ENCODE results near the gene TBX2. TPM values are rescaled to one million over a fixed set of nuclear protein-coding genes. Genes with fewer than 3 reads are reported as not detected.

The TBX2 gene
- total and polyA plus RNA-seq, 2 of the 13 experiments (the other 11 are each of a cell fraction or from before 2014, with no cell fraction given), result 2.8 to 15.3 TPM

DNA sequence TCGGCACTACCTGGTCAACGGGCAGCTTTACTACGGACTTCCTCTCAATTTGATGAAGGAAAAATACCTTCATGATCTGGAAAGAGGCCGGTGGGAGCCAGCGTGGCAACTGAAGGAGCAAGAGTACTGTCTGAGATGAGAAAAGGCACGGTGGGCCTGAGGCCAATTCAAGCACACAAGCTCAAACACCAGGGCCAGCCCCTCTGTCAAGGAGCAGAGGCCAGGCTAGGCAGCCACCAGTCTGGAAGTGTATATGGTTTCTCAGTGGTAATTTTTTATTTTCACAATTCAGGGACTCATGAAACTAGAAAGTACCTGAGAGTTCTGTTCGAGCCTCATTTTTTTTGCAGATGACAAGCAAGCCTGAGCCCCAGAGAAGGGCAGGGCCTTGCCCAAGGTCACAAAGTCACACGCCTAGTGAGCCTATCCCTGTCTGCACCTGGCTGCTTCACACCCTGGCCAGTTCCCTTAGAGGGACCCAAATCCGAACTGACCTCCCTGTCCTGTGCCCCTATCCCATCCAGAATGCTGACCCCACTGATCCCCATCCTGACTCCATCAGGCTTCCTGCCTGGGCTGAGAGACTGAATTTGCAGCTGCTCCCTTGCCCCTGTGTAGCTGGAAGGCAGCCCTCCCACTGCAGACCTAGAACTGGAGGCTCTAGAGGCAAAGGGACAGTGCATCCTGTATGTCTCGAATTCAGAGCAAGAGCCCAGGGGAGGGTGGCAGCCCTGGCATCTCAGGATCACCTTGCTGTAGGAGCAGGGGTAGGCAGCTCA, 4.8 kb upstream of the TBX2 start (continued):
- no peak for TF ChIP-seq ZNF703 (CRISPR knock-in tag; IDR thresholded peaks at IDR 0.05; ENCODE audit: borderline replicate concordance)
- TF ChIP-seq ZNF138 (CRISPR knock-in tag; IDR thresholded peaks at IDR 0.05; ENCODE audit: low read depth), result no peak
- TF ChIP-seq ZSCAN20 (CRISPR knock-in tag; IDR thresholded peaks at IDR 0.05; ENCODE audit: borderline replicate concordance), result no peak
- peak; percentile 39; the same call in 1 of the 2 replicates for TF ChIP-seq PITX1 (CRISPR knock-in tag; IDR thresholded peaks at IDR 0.05)
- no peak for TF ChIP-seq MTA1 (CRISPR knock-in tag; IDR thresholded peaks at IDR 0.05; ENCODE audit: borderline replicate concordance)
- no peak for TF ChIP-seq CCDC6 (CRISPR knock-in tag; IDR thresholded peaks at IDR 0.05)
- no peak for TF ChIP-seq CENPX (CRISPR knock-in tag; IDR thresholded peaks at IDR 0.05)
- no peak for TF ChIP-seq MAZ (IDR thresholded peaks at IDR 0.05; ENCODE audit: borderline replicate concordance, low read depth, low read length)
- no peak for TF ChIP-seq MAZ (CRISPR knock-in tag; IDR thresholded peaks at IDR 0.05; ENCODE audit: low read depth)
- TF ChIP-seq, protein P1, sequence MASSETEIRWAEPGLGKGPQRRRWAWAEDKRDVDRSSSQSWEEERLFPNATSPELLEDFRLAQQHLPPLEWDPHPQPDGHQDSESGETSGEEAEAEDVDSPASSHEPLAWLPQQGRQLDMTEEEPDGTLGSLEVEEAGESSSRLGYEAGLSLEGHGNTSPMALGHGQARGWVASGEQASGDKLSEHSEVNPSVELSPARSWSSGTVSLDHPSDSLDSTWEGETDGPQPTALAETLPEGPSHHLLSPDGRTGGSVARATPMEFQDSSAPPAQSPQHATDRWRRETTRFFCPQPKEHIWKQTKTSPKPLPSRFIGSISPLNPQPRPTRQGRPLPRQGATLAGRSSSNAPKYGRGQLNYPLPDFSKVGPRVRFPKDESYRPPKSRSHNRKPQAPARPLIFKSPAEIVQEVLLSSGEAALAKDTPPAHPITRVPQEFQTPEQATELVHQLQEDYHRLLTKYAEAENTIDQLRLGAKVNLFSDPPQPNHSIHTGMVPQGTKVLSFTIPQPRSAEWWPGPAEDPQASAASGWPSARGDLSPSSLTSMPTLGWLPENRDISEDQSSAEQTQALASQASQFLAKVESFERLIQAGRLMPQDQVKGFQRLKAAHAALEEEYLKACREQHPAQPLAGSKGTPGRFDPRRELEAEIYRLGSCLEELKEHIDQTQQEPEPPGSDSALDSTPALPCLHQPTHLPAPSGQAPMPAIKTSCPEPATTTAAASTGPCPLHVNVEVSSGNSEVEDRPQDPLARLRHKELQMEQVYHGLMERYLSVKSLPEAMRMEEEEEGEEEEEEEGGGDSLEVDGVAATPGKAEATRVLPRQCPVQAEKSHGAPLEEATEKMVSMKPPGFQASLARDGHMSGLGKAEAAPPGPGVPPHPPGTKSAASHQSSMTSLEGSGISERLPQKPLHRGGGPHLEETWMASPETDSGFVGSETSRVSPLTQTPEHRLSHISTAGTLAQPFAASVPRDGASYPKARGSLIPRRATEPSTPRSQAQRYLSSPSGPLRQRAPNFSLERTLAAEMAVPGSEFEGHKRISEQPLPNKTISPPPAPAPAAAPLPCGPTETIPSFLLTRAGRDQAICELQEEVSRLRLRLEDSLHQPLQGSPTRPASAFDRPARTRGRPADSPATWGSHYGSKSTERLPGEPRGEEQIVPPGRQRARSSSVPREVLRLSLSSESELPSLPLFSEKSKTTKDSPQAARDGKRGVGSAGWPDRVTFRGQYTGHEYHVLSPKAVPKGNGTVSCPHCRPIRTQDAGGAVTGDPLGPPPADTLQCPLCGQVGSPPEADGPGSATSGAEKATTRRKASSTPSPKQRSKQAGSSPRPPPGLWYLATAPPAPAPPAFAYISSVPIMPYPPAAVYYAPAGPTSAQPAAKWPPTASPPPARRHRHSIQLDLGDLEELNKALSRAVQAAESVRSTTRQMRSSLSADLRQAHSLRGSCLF (CRISPR knock-in tag; IDR thresholded peaks at IDR 0.05; ENCODE audit: borderline replicate concordance), result no peak
- TF ChIP-seq HOXA3 (CRISPR knock-in tag; IDR thresholded peaks at IDR 0.05), result no peak
- TF ChIP-seq JUNB (CRISPR knock-in tag; IDR thresholded peaks at IDR 0.05; ENCODE audit: borderline replicate concordance), result no peak
- TF ChIP-seq ZNF724P (CRISPR knock-in tag; IDR thresholded peaks at IDR 0.05; ENCODE audit: borderline replicate concordance), result no peak
- TF ChIP-seq ZNF674 (CRISPR knock-in tag; IDR thresholded peaks at IDR 0.05; ENCODE audit: low read depth), result no peak
- TF ChIP-seq ZFP36L1 (CRISPR knock-in tag; IDR thresholded peaks at IDR 0.05), result no peak
- TF ChIP-seq, protein P2, sequence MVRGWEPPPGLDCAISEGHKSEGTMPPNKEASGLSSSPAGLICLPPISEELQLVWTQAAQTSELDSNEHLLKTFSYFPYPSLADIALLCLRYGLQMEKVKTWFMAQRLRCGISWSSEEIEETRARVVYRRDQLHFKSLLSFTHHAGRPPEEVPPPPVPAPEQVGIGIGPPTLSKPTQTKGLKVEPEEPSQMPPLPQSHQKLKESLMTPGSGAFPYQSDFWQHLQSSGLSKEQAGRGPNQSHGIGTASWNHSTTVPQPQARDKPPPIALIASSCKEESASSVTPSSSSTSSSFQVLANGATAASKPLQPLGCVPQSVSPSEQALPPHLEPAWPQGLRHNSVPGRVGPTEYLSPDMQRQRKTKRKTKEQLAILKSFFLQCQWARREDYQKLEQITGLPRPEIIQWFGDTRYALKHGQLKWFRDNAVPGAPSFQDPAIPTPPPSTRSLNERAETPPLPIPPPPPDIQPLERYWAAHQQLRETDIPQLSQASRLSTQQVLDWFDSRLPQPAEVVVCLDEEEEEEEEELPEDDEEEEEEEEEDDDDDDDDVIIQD (CRISPR knock-in tag; IDR thresholded peaks at IDR 0.05; ENCODE audit: low read depth), result no peak
- TF ChIP-seq ZNF468 (CRISPR knock-in tag; IDR thresholded peaks at IDR 0.05), result no peak
- TF ChIP-seq ZNF644 (CRISPR knock-in tag; IDR thresholded peaks at IDR 0.05; ENCODE audit: low read depth), result no peak
- TF ChIP-seq, protein P3, sequence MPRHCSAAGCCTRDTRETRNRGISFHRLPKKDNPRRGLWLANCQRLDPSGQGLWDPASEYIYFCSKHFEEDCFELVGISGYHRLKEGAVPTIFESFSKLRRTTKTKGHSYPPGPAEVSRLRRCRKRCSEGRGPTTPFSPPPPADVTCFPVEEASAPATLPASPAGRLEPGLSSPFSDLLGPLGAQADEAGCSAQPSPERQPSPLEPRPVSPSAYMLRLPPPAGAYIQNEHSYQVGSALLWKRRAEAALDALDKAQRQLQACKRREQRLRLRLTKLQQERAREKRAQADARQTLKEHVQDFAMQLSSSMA (CRISPR knock-in tag; IDR thresholded peaks at IDR 0.05), result peak; percentile 7; the same call in 1 of the 2 replicates
- TF ChIP-seq, protein P4, sequence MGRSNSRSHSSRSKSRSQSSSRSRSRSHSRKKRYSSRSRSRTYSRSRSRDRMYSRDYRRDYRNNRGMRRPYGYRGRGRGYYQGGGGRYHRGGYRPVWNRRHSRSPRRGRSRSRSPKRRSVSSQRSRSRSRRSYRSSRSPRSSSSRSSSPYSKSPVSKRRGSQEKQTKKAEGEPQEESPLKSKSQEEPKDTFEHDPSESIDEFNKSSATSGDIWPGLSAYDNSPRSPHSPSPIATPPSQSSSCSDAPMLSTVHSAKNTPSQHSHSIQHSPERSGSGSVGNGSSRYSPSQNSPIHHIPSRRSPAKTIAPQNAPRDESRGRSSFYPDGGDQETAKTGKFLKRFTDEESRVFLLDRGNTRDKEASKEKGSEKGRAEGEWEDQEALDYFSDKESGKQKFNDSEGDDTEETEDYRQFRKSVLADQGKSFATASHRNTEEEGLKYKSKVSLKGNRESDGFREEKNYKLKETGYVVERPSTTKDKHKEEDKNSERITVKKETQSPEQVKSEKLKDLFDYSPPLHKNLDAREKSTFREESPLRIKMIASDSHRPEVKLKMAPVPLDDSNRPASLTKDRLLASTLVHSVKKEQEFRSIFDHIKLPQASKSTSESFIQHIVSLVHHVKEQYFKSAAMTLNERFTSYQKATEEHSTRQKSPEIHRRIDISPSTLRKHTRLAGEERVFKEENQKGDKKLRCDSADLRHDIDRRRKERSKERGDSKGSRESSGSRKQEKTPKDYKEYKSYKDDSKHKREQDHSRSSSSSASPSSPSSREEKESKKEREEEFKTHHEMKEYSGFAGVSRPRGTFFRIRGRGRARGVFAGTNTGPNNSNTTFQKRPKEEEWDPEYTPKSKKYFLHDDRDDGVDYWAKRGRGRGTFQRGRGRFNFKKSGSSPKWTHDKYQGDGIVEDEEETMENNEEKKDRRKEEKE (IDR thresholded peaks at IDR 0.05), result no peak
